ENCODE data around the gene PTPRN2.
"Not testable (repeated sequence)": the region's sequence is repeated elsewhere in the genome, so short reads cannot be mapped to it uniquely, and the experiment has no call there.

The PTPRN2 gene

DNA sequence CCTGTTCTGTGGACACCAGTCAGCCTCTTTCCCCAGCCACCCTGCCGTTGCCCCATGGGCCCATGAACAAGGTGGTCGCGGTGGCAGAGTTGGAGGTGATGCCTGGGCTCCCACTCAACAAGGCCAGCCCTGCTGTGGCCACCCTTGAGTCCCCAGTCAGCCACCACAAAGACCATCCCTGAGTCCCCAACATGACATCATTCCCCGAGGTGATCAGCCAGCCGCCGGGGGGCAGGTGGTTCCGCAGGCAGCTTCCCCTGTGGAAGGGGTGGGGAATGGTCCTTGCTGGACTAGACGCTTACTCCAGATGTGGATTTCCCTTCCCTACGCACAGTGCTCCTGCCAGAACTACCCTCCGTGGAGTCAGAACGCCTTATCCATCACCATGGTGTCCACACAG is 271.7 kb downstream of the PTPRN2 start:
- no peak for DNase-seq

DNA sequence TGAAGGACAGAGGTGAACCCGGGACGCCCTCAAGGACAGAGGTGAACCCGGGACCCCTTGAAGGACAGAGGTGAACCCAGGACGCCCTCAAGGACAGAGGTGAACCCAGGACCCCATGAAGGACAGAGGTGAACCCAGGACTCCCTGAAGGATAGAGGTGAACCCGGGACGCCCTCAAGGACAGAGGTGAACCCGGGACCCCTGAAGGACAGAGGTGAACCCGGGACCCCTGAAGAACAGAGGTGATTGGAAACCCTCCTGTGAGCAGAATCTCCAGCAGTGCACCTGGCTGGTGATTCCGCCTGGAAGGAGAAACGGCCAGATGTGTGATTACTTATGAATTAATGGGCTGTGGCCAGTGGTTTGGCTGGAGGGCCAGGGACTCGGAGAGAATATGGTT is 272.3 kb downstream of the PTPRN2 start:
- no peak for DNase-seq

DNA sequence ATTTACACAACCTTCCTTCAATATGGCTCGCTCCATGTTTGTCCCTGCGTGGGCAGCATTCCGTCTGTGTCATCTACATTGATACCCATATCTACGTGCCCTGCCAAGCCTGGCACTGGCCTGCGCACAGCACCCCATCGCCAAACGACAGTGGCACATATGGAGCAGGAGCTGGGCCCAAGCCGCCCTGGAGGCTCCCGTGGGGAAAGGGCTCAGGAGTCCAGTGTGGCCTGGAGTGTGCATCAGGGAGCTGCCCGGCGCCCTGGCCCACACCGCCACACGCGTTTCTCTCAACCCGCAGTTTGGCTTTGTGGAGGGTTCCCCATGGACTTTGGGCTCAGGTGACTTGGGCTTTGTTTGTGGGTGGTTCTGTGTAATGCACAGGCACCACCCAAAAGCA is 273.2 kb downstream of the PTPRN2 start:
- no peak for DNase-seq

DNA sequence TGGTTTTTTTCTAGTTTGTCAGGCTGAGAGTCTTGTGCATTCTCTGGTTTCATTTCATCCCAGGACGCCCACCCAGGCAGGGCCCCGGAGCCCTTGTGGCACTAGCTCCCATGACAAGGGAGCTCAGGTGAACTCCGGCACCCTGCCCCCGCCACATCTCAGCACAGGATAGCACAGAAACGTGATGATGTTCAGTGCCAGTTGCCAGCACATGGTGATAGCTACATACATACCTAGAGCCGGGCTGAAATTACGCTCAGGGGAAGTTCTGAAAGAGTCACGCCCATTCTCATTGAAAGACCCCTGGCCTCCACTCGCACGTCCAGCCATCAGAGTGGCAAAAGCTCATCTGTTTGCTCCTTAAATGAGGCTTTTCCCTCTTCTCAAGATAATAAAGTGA is 273.7 kb downstream of the PTPRN2 start:
- no peak for DNase-seq

DNA sequence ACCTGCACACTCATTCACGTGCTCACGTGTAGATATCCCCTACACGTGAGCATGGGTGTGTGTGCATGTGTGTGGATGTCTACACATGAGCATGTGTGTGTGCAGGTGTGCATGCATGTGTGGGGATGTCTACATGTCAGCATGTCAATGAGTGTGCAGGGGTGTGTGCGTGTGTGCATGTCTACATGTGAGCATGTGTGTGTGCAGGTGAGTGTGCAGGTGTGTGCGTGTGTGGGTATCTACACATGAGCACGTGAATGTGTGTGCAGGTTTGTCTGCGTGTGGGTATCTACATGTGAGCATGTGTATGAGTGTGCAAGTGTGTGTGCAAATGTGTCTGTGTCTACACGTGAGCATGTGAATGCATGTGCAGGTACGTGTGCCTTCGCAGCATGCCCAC is 274.8 kb downstream of the PTPRN2 start:
- no peak for DNase-seq

DNA sequence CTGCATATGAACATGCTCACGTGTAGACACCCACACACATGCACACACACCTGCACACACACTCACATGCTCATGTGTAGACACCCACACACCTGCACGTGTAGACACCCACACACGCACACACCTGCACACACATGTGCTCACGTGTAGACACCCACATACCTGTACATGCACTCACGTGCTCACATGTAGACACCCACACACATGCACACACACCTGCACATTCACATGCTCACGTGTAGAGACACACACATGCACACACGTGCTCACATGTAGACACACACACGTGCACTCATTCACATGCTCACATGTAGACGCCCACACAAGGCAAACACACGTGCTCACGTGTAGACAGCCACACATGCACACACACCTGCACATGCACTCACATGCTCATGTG is 275.8 kb downstream of the PTPRN2 start:
- no peak for DNase-seq

DNA sequence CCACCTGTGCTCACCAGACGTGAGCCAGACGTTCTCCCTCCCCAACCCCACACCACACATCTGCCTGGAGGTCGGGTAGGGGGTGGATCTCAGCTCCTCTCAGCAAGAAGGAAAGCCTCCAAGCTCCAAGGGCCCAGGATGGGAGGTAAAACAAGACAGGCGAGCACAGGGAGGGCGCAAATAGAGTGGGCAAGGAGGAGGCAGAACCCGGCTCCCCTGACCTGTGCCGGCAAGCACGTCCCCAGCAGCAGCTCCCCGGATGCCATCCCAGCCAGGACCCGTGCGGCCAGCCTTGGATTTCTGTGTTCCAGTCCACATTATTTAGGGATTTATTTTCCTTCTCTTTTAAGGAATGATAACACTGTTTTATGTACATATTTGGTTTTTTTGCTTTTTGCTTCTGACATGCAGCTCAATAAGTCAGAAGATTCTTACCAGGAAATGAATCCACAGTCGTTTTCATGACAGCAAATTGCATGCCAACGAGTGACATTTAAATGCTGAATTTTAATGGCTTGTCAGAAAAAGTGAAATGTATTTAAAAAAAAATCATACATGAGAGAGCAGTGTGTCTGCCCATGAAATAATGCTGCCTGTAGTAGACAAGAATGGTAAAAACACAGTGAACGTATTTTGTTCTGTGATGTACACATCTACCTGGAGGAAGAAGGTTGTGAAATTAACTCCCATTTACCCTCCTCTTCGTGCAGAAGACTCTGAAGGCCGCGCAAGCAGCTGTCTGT is 276.5 kb downstream of the PTPRN2 start:
- no peak for DNase-seq

DNA sequence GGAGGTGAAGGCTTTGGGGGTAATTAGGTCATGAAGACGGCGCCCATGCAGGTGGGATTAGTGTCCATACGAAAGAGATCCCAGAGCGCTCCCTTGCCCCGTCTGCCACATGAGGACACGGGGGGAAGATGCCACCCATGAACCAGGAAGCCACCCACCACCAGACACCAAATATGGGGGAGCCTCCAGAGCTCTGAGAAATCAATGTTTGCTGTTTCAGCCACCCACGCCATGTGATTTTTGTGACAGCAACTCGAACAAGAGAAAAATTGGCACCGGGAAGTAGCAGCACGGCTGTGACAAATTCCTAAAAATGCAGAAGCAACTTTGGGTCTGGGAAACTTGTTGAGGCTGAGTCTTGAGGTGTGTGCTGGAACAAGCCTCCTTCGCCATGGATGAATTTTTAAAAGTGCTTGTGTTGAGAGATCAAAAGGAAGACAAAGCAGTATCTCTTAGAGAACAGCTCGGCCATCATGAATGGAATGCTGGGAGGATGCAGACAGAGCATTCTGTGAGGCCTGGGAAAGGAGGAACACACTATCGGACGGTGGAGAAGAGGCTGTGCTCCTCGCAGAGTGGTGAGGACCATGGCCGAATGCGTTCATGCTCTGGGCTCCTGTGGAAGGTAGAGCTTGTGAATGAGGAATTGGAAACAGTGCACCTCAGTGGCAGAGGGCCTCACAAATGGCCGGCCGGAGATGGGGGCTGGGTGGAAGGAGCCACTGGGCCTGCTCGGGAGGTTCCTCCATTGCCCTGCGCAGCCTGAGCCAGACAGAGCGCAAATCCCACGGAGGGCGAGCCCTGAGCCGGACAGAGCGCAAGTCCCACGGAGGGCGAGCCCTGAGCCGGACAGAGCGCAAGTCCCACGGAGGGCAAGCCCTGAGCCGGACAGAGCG is 277.5 kb downstream of the PTPRN2 start:
- no peak for DNase-seq

DNA sequence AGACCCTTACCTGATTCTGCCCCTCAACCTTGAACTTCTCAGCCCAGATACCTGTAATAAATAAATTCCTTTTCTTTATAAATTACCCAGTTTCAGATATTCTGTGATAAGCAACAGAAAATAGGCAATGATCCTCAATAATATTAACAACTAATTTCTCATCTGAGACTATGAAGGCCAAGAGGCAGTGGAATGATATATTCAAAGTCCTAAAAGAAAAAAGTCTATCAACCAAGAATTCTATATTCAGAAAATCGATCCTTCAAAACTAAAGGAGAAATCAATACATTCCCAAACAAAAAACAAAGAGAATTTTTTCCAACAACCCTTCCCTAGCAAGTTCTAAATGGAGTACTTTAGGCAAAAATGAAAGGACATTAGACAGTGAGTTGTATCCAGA is 279.6 kb downstream of the PTPRN2 start:
- no peak for DNase-seq

DNA sequence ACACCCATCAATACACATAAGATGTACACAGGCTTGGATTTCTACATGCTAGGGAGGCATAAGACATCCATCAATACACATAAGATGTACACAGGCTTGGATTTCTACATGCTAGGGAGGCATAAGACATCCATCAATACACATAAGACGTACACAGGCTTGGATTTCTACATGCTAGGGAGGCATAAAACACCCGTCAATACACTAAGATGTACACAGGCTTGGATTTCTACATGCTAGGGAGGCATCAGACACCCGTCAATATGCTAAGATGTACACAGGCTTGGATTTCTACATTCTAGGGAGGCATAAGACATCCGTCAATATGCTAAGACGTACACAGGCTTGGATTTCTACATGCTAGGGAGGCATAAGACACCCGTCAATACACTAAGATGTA is 283.6 kb downstream of the PTPRN2 start:
- DNase-seq, result not testable (repeated sequence)

DNA sequence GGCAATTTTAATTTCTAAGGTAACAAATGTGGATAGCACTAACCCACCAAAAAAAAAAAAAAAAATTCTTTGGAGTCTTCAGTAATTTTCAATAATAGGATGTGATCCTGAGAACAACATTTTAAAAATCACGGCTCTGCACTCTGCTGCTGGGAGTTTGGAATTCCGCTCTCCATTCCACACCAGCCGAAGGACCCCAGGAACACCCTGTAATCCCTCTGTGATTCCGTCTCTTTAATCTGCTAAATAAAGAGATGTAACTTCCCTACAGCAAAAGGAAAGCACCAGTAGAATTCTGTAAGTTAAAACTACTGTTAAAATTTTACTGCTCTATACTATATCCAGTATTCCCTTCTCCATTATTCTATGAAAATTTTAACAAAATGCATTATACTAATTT is 284.5 kb downstream of the PTPRN2 start:
- no peak for DNase-seq

DNA sequence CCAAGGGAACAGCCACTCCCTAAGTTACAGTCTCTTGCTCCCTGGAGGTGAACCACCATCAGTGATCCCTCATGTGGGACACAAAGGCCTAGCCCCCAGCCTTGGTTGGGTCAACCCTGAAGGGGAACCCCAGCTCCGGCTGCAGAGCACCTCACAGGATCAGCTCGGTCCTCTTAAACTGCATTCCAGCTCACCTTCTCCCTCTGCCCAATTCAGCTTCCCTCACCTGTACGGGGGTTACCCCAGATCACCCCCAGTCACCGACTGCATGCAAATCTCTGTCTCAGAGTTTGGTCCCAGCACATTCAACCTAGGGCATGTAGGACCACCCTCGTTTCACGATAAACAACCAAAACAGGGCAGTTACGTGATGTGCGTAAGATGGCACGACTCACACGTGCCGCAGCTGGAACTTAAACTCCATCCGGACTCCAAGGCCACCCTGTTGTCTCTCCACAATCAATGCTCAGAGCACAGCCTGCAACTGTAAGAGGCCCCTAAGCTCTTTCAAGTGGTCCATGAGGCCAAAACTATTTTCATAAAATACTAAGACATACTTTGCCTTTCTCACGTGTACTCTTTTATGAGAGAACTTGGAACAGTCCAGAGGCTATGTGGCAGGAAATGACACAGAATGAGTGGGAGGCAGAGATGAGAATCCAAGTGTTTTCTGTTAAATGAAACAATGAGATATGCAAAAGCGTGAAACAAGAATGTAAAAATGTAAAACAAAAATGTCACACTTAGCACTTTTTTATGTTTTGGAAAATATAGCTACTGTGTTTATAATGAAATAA is 285.2 kb downstream of the PTPRN2 start:
- DNase-seq, result no peak

DNA sequence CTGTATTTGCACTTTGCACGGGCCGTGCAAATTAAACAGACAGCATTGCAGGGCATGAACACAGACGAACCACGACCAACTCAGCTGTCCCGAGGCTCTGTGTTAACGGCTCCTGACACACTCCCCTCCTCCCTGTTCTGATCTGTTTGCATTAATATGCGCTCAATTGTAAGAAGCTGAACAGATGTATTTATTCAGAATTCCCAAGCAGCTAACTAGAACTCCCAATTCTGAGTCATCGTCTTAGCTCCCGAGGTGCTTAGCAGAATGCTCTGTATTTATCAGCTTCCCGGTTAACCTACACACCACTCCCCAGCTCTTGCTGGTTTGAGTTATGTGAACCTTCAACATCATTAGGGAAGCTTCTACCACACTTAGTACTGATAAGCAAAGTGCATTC is 286.4 kb downstream of the PTPRN2 start:
- DNase-seq, result no peak

DNA sequence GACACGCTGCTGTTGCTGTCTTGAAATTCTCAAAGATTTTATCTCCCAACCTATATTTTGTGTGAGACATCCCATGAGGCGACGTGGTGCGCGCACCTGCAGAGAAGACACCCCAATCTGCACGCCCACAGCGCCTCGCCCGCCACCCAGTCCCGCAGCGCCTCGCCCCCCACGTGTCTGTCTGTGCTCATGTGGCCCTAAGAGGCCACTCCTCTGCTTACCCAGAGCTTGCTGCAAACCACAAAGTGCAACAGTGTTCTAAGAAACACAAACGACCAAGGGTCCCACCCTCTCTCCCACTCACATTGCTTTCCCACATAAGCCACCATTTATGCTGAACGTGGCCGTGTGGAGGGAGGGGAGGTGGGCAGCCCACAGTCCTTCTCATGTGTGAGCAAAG is 287.2 kb downstream of the PTPRN2 start:
- DNase-seq, result no peak

DNA sequence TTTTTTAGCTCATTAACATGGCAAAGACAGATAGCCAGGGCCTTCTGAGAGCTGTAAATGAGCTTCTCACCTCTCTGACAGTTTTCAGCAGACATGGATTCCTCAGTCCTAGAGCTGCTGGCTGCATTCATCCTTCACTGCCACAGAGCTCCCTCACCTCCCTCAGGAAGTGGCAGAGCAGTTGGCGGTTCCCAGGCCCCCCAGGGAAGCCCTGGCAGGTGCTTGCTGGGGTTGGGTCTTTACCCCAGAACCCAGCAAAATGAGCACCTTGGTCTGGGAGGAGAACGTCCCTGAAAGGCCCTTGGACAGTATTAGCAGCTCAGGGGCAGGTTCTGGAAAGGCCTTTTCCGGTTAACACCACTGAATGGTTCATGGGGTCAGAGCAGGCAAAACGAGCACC is 288.0 kb downstream of the PTPRN2 start:
- DNase-seq, result no peak

DNA sequence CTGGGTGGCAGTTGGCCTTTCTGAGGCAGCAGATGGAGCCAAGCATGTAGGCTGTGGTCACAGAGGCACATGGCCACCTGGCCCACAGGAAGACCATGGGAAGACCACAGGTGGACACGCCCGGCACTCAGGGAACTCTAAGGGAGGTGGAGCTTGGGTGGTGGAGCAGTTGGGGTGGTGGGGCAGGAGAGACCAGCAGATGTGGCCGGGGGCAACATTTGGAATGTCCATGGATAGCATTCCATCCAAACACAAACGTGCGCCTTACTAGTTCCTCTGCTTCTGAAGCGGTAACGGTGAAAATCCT is 290.9 kb downstream of the PTPRN2 start:
- no peak for DNase-seq

DNA sequence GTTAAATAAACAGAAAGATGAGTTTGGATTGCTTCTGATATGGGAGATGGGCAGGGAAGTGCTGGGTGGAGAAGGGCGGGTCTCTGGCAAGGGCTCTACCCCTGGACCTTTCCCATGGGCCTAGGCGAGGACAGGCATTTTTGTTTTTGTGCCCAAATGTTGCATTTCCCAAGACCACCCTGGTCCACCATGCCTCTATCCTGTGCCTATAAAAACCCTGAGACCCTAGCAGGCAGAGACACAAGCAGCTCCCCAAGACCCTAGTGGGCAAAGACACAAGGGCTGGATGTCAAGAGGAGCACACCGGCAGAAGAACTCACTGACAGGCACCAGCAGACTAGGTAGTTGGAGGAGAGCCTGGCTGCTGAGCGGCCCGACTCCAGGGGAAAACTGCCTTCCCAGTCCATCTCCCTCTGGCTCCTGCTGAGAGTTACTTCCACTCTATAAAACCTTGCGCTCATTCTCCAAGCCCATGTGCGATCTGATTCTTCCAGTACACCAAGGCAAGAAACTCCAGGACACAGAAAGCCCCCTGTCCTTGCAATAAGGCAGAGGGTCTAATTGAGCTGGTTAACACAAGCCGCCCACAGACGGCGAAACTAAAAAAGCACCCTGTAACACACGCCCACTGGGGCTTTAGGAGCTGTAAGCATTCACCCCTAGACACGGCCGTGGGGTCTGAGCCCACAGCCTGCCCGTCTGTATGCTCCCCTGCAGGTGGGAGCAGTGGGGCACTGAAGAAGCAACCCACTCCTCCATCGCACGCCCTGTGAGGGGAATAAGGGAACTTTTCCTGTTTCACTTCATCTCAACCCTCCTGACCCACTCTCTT is 291.4 kb downstream of the PTPRN2 start:
- DNase-seq, result no peak

DNA sequence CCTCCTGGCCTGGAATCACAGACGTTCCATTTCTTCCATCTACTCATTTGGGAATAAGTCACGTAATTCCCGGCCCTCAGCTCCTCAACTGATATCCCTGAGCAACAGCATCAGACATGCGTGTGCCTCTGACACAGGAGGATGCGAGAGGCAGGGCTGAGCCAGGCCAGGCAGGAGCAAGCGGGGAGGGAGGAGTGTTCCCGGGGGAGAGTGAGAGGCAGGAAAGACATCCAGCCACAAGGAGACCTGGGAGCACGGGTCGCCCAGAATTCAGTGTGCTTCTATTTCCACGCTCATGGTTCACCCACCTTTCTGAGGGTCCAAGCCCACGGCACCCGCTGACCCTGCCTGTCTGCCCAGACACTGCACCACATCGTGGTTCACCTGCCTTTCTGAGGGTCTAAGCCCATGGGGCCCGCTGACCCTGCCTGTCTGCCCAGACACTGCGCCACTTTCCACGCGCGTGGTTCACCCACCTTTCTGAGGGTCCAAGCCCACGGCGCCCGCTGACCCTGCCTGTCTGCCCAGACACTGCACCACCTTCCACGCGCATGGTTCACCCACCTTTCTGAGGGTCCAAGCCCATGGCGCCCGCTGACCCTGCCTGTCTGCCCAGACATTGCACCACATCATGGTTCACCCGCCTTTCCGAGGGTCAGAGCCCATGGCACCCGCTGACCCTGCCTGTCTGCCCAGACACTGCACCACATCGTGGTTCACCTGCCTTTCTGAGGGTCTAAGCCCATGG is 293.0 kb downstream of the PTPRN2 start:
- not testable (repeated sequence) for DNase-seq

DNA sequence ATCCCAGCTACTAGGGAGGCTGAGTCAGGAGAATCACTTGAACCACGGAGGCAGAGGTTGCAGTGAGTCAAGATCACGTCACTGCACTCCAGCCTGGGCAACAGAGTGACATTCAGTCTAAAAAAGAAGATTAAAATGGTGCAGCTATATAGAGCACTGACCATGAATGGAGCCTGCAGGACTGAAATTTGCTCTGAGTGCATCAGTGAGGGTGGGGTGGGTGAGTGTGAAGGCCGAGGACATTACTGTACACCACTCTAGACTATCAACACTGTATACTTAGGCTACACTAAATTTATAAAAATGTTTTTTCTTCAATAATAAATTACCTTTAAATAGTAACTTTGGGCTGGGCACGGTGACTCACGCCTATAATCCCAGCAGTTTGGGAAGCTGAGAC is 294.7 kb downstream of the PTPRN2 start:
- DNase-seq, result no peak

DNA sequence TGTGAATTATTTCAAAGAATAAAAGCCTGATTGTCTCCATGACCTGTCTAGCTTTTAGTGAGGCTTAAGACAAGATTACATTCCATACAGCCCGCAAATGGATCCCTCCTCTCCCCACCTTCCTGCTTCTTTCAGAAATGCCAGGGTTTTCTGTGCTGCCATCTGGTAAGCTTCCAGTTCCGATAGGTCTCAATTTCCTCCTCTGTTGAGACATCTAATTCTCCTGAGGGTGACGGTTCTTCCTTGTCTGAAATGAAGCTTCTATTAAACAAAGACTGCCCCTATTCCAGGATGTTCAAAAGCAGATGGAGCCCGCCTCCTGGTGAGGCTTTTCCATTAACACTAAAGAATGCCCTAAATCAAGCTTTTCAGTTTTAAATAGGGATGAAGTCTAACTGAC is 295.6 kb downstream of the PTPRN2 start:
- DNase-seq, result no peak

DNA sequence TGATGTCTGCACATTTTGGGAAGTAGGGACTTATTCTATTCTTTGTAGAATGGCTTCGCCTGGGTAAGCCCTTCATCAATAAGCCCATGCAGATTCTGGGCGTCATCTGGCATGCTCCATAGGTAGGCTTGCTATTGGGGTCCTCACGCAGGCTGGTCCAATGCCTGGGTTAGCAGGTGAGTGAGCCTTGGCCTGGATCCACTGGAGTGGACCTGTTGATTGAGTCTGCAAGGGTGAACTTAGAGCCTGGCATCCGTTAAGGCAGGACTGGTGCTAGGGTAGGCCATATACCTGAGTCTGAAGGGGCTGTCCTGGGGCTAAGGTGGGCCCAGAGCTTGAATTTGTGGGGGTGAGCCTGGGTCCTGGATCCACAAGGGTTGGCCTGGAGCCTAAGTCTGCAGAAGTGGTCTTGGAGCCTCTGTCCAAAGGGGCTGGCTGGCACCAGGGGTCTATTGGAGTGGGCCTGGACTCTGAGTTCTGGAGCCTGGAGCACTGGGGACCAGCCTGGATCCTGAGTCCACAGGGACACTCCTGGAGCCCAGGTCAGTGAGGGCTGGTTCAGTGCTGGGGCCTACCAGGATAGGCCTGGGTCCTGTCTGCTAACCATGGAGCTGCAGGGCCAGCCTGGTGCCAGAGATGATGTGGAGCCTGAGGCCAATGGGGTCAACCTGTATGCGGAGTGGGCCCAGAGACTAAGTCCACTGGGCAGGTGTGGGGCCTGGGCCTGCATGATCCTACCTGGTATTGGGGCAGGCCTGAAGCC is 297.7 kb downstream of the PTPRN2 start:
- no peak for DNase-seq

Data from effector CD4-positive, alpha-beta T cell (primary cell).